Left ventricle myocardium inferior (tissue), 1 donor: ENCODE data around the gene LILRA6. TPM values are rescaled to one million over a fixed set of nuclear protein-coding genes. Genes with fewer than 3 reads are reported as not detected.
"Not testable (repeated sequence)": the region's sequence is repeated elsewhere in the genome, so short reads cannot be mapped to it uniquely, and the experiment has no call there.

Experiments
- DNase-seq: peaks from one replicate; pipeline ENCODE4 v3.0.0-alpha.2; 2020
- H3K27ac ChIP-seq: fragments of 200-600 bp; replicated peaks from 2 replicates; pipeline ENCODE4 v1.8.0; 2021
- H3K27me3 ChIP-seq: fragments of 200-600 bp; 2 replicates; pipeline ENCODE4 v1.8.0; 2021; ENCODE audit warnings: low read depth
- H3K36me3 ChIP-seq: fragments of 200-600 bp; 2 replicates; pipeline ENCODE4 v1.8.0; 2021
- H3K4me1 ChIP-seq: fragments of 200-600 bp; 2 replicates; pipeline ENCODE4 v1.8.0; 2021
- H3K4me3 ChIP-seq: fragments of 200-600 bp; 2 replicates; pipeline ENCODE4 v1.8.0; 2021; ENCODE audit warnings: mild to moderate bottlenecking, moderate library complexity
- H3K9me3 ChIP-seq: fragments of 200-600 bp; replicated peaks from 2 replicates; pipeline ENCODE4 v1.8.0; 2021
- CTCF ChIP-seq: fragments of 200-600 bp; IDR thresholded peaks from 2 replicates; pipeline ENCODE4 v1.8.0; 2021; ENCODE audit warnings: antibody characterized with exemption, mild to moderate bottlenecking, borderline replicate concordance
- intact Hi-C: fragments of 100-400 bp; cut with micrococcal nuclease; formaldehyde crosslinking; loops from one replicate; pipeline ENCODE4 v1.11.0; 2022
- total RNA-seq: library from RNA; stranded (reverse); fragmentation: NEBNext Ultra II Directional; extraction: Animal tissue kit (Norgen Biotek cat#: 25700); gene quantifications from one replicate; pipeline ENCODE4 v1.2.1, GENCODE V29; 2021
- donor health status: DM: no; HTN: yes; CAD: no; lungs with severe emphysema.

The LILRA6 gene
- total RNA-seq, 1 donor from 2014 or later = 1.2 TPM

GRCh38 chr19:54252243-54252642 is 9.7 kb upstream of the LILRA6 start:
- H3K4me1 ChIP-seq = no peaks in the 10 kb centered on the region
- H3K9me3 ChIP-seq = no peaks in the 10 kb centered on the region
- no peak for DNase-seq
- intact Hi-C loops = no loop called here
- no peak overlapping the region for H3K27ac ChIP-seq
- peaks cover 76% of the 10 kb centered on the region for H3K27me3 ChIP-seq
- H3K36me3 ChIP-seq = no peaks in the 10 kb centered on the region
- no peak for TF ChIP-seq CTCF
- H3K4me3 ChIP-seq = no peak overlapping the region

- no peak for TF ChIP-seq CTCF
- Histone ChIP-seq H3K27me3 (peaks cover 43% of the 10 kb centered on the region), H3K4me3 (no peak overlapping the region), H3K36me3 (no peaks in the 10 kb centered on the region), H3K9me3 (no peaks in the 10 kb centered on the region), H3K4me1 (no peaks in the 10 kb centered on the region), H3K27ac (peak overlapping the region; percentile 8)
- no peak for DNase-seq
- intact Hi-C loops = no loop called here
Observed at GRCh38 chr19:54248016-54248601, 5.5 kb upstream of the LILRA6 start.

GRCh38 chr19:54247106-54247930 is 4.7 kb upstream of the LILRA6 start:
- intact Hi-C loops = no loop called here
- peaks cover 35% of the 10 kb centered on the region for H3K27me3 ChIP-seq
- peak overlapping the region; percentile 4 for H3K27ac ChIP-seq
- no peaks in the 10 kb centered on the region for H3K9me3 ChIP-seq
- no peaks in the 10 kb centered on the region for H3K36me3 ChIP-seq
- DNase-seq = no peak
- H3K4me1 ChIP-seq = no peaks in the 10 kb centered on the region
- no peak for TF ChIP-seq CTCF
- no peak overlapping the region for H3K4me3 ChIP-seq

GRCh38 chr19:54245936-54246335 is 3.3 kb upstream of the LILRA6 start:
- intact Hi-C loops = no loop called here

GRCh38 chr19:54243809-54244208 is 1.2 kb upstream of the LILRA6 start:
- H3K27me3 ChIP-seq = peaks cover 36% of the 10 kb centered on the region
- intact Hi-C loops, H3K27ac ChIP-seq, H3K9me3 ChIP-seq, H3K4me3 ChIP-seq, DNase-seq, H3K36me3 ChIP-seq, H3K4me1 ChIP-seq: not testable (repeated sequence)

More at GRCh38 chr19:54245936-54246335, 3.3 kb upstream of the LILRA6 start:
- no peaks in the 10 kb centered on the region for H3K36me3 ChIP-seq
- no peak for TF ChIP-seq CTCF
- H3K9me3 ChIP-seq = no peaks in the 10 kb centered on the region
- H3K27me3 ChIP-seq = peaks cover 32% of the 10 kb centered on the region
- no peak overlapping the region for H3K4me3 ChIP-seq
- H3K4me1 ChIP-seq = no peaks in the 10 kb centered on the region
- no peak overlapping the region for H3K27ac ChIP-seq
- no peak for DNase-seq

GRCh38 chr19:54242234-54242633 is 356 bp downstream of the LILRA6 start:
- H3K4me1 ChIP-seq, H3K4me3 ChIP-seq, H3K36me3 ChIP-seq, DNase-seq, intact Hi-C loops, H3K27ac ChIP-seq, H3K9me3 ChIP-seq: not testable (repeated sequence)
- H3K27me3 ChIP-seq = peaks cover 25% of the 10 kb centered on the region

GRCh38 chr19:54240372-54241336 is 1.9 kb downstream of the LILRA6 start:
- DNase-seq, intact Hi-C loops, H3K36me3 ChIP-seq, H3K9me3 ChIP-seq, H3K27ac ChIP-seq, H3K4me1 ChIP-seq, H3K4me3 ChIP-seq: not testable (repeated sequence)
- peaks cover 32% of the 10 kb centered on the region for H3K27me3 ChIP-seq

- H3K4me3 ChIP-seq, H3K9me3 ChIP-seq, H3K36me3 ChIP-seq, H3K4me1 ChIP-seq, DNase-seq, H3K27ac ChIP-seq: not testable (repeated sequence)
- H3K27me3 ChIP-seq = peaks cover 36% of the 10 kb centered on the region
- intact Hi-C loops = loop anchor here (10.0 kb wide), 1 partner anchor 65 kb away; the partner anchor contains the start of gene TMC4
Observed at GRCh38 chr19:54239491-54240371, 2.9 kb downstream of the LILRA6 start.
